Brain microvascular endothelial cell (primary cell): ENCODE data around the gene TNIP2.
"Not testable (repeated sequence)": the region's sequence is repeated elsewhere in the genome, so short reads cannot be mapped to it uniquely, and the experiment has no call there.

Source experiments
- DNase-seq: peaks from one replicate; pipeline ENCODE4 v3.0.0-alpha.2; 2020
- H3K27ac ChIP-seq: fragments of 250-450 bp; sonication (Bioruptor Pico); 2 replicates; pipeline ENCODE4 v1.5.1; 2020; ENCODE audit warnings: mild to moderate bottlenecking, moderate library complexity
- H3K27me3 ChIP-seq: fragments of 250-450 bp; sonication (Bioruptor Pico); replicated peaks from 2 replicates; pipeline ENCODE4 v1.5.1; 2020; ENCODE audit warnings: mild to moderate bottlenecking
- H3K36me3 ChIP-seq: fragments of 250-450 bp; sonication (Bioruptor Pico); replicated peaks from 2 replicates; pipeline ENCODE4 v1.5.1; 2020; ENCODE audit warnings: mild to moderate bottlenecking
- H3K4me3 ChIP-seq: 2 replicates; pipeline ENCODE4 v1.5.1; 2011; ENCODE audit warnings: low read depth, mild to moderate bottlenecking, control low read depth, low read length, moderate library complexity
- CTCF ChIP-seq: IDR thresholded peaks from 2 replicates; pipeline ENCODE4 v1.5.1; 2011; ENCODE audit warnings: low read depth, mild to moderate bottlenecking, moderate library complexity, low read length, control low read depth, inconsistent platforms; ENCODE audit errors: missing control alignments
- in situ Hi-C: cut with HindIII; loops from 2 replicates; pipeline ENCODE4 v1.10.0; 2017; ENCODE audit warnings: low sequenced_read_pairs, low pct_ligation_motif_present

The TNIP2 gene

GRCh38 chr4:2743518-2744445 is 12.4 kb downstream of the TNIP2 start:
- peaks cover 50% of the 10 kb centered on the region for H3K36me3 ChIP-seq

GRCh38 chr4:2742823-2743517 is 13.2 kb downstream of the TNIP2 start:
- DNase-seq, result no peak
- no peak for TF ChIP-seq CTCF
- in situ Hi-C loops, result no loop called here
- Histone ChIP-seq H3K27ac (no peak overlapping the region), H3K27me3 (no peaks in the 10 kb centered on the region), H3K4me3 (no peak overlapping the region), H3K36me3 (peaks cover 50% of the 10 kb centered on the region)

More at GRCh38 chr4:2743518-2744445, 12.4 kb downstream of the TNIP2 start:
- no peak overlapping the region for H3K4me3 ChIP-seq
- H3K27me3 ChIP-seq, result no peaks in the 10 kb centered on the region
- H3K27ac ChIP-seq, result no peak overlapping the region
- no peak for TF ChIP-seq CTCF
- in situ Hi-C loops, result no loop called here
- DNase-seq, result no peak

- Histone ChIP-seq H3K4me3 (no peak overlapping the region), H3K27ac (peak overlapping the region; percentile 86), H3K27me3 (no peaks in the 10 kb centered on the region), H3K36me3 (peaks cover 46% of the 10 kb centered on the region)
- in situ Hi-C loops, result no loop called here
- no peak for TF ChIP-seq CTCF
- no peak for DNase-seq
Measured at GRCh38 chr4:2742081-2742822, 13.9 kb downstream of the TNIP2 start.

- no peak for TF ChIP-seq CTCF
- Histone ChIP-seq H3K36me3 (peaks cover 40% of the 10 kb centered on the region), H3K27ac (peak overlapping the region; percentile 86), H3K4me3 (no peak overlapping the region), H3K27me3 (no peaks in the 10 kb centered on the region)
- DNase-seq, result peak; percentile 79
- in situ Hi-C loops, result no loop called here
Measured at GRCh38 chr4:2741626-2742025, 14.5 kb downstream of the TNIP2 start.

- in situ Hi-C loops, DNase-seq, H3K27ac ChIP-seq, H3K4me3 ChIP-seq, H3K27me3 ChIP-seq: not testable (repeated sequence)
- H3K36me3 ChIP-seq, result peaks cover 20% of the 10 kb centered on the region
Measured at GRCh38 chr4:2738296-2738695, 17.8 kb downstream of the TNIP2 start.

GRCh38 chr4:2735869-2736268 is 20.3 kb downstream of the TNIP2 start:
- H3K4me3 ChIP-seq, result no peak overlapping the region
- no peak for DNase-seq
- H3K27me3 ChIP-seq, result no peaks in the 10 kb centered on the region
- no peak for TF ChIP-seq CTCF
- in situ Hi-C loops, result no loop called here
- H3K36me3 ChIP-seq, result peaks cover 20% of the 10 kb centered on the region
- no peak overlapping the region for H3K27ac ChIP-seq
